Lower leg skin (tissue), 3 donors: ENCODE results near the gene NPDC1.

ENCODE experiments used
- POLR2A ChIP-seq, 2 donors: fragments of 450-650 bp; IDR thresholded peaks; one replicate each; pipeline ENCODE4 v1.6.1; 2016 to 2017; ENCODE audit warnings: antibody characterized with exemption in 2 of 2, mild to moderate bottlenecking in 1 of 2, moderate library complexity in 1 of 2
- TF ChIP-seq, protein P1 (sequence below), 3 donors: fragments of 450-650 bp; IDR thresholded peaks; one replicate each; pipeline ENCODE4 v1.5.1; 2016; ENCODE audit warnings: antibody characterized with exemption in 3 of 3, mild to moderate bottlenecking in 3 of 3, moderate library complexity in 2 of 3

DNA sequence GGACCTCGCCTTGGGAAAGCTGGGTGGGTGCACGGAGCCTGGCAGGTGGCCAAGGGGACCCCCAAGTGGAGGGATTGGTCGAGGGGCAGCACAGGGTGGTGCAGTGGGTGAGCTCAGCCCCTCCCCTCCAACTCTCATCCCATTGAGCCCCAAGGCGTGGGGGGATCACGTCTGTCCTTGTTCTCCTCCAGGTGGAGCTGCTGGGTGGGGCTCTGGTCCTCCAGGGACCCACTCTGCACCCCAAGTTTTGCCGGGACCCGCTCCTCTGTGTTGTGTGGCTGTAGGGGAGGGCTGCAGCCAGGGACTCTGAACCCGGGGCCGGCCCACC is 10.5 kb downstream of the NPDC1 start:
- TF ChIP-seq, protein P1, sequence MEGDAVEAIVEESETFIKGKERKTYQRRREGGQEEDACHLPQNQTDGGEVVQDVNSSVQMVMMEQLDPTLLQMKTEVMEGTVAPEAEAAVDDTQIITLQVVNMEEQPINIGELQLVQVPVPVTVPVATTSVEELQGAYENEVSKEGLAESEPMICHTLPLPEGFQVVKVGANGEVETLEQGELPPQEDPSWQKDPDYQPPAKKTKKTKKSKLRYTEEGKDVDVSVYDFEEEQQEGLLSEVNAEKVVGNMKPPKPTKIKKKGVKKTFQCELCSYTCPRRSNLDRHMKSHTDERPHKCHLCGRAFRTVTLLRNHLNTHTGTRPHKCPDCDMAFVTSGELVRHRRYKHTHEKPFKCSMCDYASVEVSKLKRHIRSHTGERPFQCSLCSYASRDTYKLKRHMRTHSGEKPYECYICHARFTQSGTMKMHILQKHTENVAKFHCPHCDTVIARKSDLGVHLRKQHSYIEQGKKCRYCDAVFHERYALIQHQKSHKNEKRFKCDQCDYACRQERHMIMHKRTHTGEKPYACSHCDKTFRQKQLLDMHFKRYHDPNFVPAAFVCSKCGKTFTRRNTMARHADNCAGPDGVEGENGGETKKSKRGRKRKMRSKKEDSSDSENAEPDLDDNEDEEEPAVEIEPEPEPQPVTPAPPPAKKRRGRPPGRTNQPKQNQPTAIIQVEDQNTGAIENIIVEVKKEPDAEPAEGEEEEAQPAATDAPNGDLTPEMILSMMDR (IDR thresholded peaks at IDR 0.05) = no peak
- no peak for TF ChIP-seq POLR2A (IDR thresholded peaks at IDR 0.05)
